Ureter (tissue), 1 donor: ENCODE data around the gene ESYT1. TPM values are rescaled to one million over a fixed set of nuclear protein-coding genes. Genes with fewer than 3 reads are reported as not detected.
A peak's percentile ranks its signal among the peaks of the same experiment; 100 is the strongest.
"Not testable (repeated sequence)": the region's sequence is repeated elsewhere in the genome, so short reads cannot be mapped to it uniquely, and the experiment has no call there.

Experiments used
- DNase-seq: peaks from one replicate; pipeline ENCODE4 v3.0.0-alpha.2; 2020; ENCODE audit warnings: low spot score
- total RNA-seq: library from RNA; stranded (reverse); gene quantifications from one replicate; pipeline ENCODE4 v1.2.4, GENCODE V29; 2023
- donor health status: DM: yes; HTN: yes; CAD: no.

The ESYT1 gene
- total RNA-seq, 1 donor from 2014 or later: 131 TPM

DNA sequence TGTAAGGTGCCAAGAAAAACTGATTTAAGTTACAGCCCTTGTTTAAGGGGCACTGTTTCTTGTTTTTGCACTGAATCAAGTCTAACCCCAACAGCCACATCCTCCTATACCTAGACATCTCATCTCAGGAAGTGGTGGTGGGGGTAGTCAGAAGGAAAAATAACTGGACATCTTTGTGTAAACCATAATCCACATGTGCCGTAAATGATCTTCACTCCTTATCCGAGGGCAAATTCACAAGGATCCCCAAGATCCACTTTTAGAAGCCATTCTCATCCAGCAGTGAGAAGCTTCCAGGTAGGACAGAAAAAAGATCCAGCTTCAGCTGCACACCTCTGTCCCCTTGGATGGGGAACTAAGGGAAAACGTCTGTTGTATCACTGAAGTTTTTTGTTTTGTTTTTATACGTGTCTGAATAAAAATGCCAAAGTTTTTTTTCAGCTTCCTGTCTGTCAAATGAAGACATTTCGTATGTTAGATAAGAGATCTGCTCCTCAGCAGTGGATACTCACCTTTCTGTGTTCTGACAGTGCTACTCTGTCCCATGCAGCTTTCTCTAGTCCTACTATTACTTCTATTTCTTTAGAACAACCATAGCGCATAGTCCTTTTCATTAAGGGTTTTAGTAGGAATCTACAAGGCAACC, 24.9 kb upstream of the ESYT1 start:
- DNase-seq: no peak

DNA sequence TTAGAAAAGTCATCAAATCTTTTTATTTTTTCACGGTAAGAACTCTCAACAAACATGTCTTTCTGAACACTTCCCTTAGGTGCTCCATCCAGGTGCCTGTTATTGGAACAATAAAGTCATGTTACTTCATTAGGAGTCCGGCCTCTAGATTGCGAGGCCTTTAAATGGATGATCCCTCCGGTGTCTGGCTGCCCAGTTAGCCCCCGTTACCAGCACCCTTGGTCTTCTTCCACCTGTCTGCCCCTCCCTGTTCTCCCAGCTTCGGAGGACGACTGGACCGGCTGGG, 24.3 kb upstream of the ESYT1 start:
- no peak for DNase-seq

DNA sequence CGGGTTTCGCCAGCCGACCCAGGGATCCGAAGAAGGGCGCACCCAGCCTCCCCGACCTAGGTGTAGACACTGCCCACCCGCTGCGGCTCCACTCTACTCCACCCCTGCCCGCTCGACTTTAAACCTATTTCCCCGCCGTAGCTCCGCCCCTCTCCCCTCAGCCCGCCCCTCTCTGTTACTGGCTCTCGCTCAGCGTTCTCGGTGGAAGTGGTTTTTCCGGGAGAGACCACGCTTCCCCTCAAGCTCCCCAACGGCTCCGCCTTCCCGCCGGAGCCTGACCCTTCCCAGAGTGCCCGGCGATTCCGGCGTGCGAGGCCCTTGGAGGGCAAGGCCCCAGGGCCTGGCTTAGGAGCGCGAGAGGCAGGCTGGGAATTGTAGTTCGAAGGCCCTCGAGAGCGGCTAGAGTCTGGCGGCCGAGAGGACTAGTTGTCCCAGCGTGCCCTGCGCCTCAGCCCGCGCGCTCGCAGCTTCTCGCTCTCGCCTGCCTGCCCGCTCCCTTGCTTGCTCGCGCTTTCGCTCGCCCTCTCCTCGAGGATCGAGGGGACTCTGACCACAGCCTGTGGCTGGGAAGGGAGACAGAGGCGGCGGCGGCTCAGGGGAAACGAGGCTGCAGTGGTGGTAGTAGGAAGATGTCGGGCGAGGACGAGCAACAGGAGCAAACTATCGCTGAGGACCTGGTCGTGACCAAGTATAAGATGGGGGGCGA, 23.8 kb upstream of the ESYT1 start, which contains the start of gene PA2G4:
TSS of gene PA2G4 (plus strand) at position 451 of the 706 bp plus-strand sequence. CDS start at position 630, 179 bp downstream.
- peak; percentile 97 for DNase-seq

DNA sequence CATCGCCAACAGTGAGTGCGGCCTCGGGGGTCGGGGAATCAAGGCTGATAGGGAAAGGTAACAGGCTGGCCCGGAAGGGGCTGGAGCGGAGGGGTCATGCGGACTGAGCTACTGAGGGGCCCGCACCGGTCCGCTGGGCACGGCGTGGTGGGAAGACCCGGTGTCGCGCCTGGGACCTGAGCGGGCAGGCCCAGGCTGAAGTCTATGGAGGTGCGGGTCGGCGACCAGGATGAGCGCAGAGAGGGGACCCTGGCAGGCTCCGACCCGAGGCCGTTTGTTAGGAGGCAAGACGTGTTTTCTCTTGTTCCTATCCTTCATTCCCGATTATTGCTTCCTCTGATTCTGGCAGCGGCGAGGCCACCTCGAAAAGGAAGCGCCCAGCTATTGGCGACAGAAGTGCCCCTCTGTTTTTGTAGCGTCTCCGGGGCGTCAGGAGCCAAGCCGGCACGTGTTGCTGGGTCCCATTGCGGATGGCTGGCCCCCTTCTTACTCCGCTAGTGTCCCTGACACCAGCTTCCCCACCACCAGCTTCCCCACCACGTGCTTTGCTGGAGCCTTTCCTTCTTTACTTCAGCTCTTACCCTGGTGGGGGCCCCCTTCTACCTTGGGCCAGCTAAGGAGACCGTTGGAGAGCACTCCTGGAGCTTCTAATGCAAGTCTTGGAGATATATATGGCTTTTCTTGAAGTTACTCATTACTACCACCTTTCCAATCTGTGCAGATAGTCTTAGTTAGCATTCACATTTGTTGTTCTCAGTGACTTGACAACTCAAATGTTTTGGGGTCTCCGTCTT, 23.1 kb upstream of the ESYT1 start:
- no peak for DNase-seq

DNA sequence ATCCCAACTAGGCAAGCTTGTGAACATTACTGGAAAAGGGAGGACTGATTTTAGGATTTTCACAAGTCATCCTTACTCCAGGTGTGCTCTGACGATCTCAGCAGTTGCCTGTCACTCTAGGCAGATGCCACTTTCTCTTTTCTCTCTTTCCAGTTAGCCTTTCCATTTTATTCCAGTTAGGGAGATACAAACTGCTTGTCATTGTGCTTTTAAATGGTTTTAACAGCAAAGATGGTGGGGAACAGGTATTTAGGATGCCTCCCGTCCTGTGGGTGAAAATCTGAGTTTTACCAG, 22.5 kb upstream of the ESYT1 start:
- DNase-seq: no peak

DNA sequence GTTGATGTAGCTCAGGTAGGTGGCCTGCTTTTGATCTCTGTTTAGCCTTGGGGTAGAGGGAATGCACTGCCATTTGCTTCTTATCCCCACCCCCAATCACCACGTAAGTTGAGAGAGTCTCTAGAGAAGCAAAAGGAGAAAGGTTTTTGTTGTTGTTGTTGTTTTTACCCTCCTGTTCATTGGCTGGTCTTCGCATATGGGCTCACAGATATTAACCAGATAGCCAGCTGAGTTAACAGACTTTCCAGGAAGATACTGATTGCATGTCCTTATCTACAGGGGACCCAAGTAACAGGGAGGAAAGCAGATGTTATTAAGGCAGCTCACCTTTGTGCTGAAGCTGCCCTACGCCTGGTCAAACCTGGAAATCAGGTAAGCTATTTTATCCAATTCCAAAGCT, 20.8 kb upstream of the ESYT1 start:
- no peak for DNase-seq

DNA sequence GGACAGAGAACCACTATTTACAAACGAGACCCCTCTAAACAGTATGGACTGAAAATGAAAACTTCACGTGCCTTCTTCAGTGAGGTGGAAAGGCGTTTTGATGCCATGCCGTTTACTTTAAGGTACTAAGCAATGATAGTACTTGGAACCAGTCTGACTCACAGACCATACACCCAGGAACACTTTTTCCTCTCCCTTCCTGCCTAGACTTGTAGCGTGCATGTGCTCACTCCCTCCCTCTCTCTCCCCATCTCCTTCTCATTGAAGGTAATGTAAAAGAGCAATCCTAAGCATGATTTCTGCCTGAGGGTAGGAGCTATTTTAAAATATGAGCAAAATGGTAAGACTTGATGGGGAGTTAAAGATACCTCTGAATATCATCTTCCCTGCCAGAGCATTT, 17.5 kb upstream of the ESYT1 start:
- no peak for DNase-seq

DNA sequence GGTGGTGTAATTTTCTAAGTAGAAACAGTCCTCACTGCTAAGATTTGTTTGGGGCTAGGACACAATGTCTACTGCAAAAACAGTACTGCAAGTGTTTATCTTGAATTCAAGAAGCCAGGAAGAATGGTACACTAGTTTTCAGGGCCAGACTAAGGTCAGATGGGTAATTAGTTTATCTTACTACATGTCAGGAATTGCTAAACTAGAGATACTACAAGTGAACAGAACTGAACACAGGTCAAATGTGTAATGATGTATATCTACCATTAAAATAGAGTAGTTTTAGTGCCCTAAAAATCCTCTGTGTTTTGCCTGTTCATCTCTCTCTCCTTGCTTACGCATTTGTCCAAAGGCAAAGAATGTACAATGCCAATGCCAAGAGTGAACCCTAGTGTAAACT, 14.0 kb upstream of the ESYT1 start:
- no peak for DNase-seq

DNA sequence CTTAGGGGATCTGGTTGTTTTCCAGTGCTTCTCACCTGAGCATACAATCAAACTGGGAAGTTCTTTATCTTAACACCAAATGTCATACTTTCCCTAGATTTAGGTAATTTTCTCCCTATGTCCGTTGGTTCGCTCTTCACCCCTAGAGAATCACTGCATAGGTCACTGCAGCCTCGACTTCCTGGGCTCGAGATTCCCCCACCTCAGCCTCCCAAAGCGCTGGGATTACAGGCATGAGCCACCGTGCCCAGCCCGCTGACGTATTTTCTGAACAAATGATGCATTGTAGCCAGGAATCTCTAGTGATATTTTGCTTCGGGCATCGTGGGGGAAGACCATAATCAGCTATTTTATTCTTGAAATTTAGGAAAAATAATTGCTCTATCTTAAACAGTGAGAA, 12.7 kb upstream of the ESYT1 start:
- no peak for DNase-seq

DNA sequence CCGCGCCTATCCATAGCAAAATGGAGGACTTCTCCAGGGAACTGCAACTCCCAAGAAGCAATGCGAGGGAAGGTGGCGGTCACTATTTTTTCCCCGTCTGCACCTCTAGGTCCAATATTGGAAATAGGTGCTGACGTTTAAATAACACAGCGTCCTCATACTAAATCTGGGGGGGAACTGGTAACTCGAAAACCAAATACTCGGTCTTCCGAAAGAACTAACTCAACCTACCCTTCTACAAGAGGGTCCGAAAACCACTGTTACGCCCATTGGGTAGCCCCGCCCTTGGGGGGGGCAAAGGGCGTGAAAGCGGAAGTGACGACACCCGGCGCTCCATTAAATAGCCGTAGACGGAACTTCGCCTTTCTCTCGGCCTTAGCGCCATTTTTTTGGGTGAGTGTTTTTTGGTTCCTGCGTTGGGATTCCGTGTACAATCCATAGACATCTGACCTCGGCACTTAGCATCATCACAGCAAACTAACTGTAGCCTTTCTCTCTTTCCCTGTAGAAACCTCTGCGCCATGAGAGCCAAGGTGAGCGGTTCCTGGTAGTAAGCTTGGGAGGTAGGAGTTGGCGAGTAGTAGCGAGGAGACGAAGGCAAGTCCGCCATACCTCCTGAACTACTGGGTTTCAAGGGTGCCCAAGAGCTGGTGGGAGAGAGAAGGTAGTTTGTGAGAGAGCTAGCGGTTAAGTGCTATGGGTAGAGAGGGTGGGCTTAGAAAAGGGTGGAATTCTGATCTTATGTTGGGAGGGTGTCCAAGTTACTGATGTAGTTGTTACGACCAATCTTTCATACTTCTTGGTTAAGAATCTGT, 11.6 kb upstream of the ESYT1 start, which contains the start of gene RPL41:
TSS of gene RPL41 (plus strand) at position 367 of the 815 bp plus-strand sequence.
- DNase-seq: peak; percentile 97

DNA sequence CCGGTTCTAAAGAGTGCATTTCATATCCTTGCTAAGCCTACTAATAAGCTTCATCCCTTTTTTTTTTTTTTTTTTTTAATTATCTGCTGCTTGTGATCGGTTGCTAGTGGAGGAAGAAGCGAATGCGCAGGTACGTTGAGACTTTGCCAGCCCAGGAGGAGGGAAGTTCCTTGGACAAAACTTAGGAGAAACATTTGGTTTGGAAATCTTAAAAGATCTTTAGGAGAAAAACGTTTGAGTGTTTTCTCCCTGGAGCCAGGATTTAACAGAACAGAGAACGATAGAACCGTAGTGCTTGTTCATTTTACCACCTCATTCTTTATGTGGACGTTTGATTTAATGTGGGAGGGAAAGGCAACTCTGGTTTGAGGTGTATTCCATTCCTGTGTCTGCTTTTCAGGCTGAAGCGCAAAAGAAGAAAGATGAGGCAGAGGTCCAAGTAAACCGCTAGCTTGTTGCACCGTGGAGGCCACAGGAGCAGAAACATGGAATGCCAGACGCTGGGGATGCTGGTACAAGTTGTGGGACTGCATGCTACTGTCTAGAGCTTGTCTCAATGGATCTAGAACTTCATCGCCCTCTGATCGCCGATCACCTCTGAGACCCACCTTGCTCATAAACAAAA, 10.9 kb upstream of the ESYT1 start:
- not testable (repeated sequence) for DNase-seq

DNA sequence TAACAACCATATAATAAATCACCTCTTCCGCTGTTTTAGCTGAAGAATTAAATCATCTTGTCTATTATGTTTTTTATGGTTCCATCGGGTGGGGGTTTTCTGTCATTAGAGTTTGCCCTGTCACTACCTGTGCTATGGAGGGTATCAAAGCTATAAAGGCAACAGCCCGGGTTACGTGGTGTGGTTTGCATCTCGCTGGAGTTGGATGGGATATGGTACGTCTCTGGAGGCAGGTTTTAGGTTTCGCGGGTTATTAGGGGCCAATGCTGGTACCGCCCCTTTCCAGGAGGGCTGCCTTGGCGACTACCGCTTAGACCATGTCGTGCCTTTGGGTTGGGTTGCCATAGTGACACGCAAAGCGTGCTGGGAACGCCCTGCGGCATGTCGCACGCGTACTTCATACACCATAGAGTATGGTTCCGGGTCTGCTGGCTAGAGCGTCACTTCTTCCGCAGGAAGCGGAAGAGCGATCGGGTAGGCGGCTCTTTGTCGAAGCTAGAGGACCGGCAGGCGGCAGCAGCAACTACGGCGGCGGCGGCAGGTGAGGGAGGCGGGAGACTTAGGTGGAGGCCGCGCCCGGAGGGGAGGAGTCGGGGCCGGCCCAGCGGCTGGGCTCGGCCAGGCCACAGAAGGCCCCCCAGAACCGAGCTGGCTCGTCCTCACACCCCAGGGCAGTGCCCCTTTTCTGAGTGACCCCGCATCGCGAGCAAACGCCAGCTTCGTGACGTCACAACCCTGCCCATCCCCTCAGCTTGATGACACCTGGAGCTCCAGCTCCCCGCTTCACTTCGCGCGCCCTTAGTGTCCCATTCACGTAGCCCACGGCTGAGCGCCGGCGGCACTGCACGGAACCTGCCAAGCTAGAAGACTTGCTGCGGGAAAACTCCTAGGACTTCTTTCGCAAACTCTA, 10.0 kb upstream of the ESYT1 start, which contains the start of gene ZC3H10:
TSS of gene ZC3H10 (plus strand) at position 489 of the 910 bp plus-strand sequence. CDS start 2,297 bp downstream, outside the sequence.
- DNase-seq: peak; percentile 99

DNA sequence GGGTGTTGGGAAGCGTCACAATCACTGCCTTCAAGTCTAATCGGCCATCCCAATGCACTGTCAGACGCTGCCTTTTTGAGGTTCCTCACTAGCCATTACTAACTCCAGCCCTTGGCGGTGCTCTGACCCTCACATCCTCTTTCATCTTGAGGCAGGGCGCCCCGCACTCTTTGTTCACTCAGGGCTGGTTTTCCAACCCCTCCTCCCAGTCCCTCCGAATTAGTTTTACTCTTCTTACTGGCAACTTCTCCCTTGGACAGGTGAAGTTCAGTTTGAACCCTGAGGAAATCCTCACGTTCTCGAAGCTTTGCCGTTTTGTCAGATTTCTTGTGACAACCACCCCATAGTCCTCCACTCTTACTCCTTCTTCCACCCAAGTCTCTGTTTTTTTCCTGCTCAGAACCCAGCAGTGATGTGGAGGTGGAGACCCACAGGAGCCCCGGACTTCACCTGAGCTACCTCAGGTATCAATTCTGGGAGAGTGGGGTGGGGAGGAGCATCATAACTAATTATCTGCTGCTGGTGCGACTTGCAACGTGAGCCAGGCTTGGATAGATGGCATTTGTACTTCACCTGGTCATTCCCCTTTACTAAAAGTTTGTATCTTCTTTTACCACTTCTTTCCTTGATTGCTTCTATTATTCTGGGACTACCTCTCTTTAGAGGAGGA, 9.2 kb upstream of the ESYT1 start:
- no peak for DNase-seq

DNA sequence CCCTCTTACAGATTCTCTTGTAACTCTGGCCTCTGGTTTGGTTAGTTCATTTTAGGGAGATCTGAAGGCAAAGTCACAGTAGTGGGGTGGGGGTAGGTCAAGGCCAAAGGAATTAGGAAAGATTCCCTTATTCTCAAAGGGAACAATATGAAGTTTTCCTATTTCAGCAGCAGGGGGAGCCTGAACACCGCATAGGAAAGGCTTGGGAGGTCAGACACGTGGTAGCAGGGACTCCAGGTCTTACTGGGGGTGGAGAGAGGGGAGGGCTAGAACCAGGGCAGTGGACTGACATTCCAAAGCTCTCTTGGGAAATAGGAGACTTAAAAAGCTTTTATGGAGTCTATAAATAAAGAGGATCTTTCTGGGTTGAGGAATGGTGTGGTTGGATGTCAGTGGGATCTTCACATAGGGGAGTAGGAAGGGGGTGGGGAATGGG, 8.7 kb upstream of the ESYT1 start:
- DNase-seq: peak; percentile 82

DNA sequence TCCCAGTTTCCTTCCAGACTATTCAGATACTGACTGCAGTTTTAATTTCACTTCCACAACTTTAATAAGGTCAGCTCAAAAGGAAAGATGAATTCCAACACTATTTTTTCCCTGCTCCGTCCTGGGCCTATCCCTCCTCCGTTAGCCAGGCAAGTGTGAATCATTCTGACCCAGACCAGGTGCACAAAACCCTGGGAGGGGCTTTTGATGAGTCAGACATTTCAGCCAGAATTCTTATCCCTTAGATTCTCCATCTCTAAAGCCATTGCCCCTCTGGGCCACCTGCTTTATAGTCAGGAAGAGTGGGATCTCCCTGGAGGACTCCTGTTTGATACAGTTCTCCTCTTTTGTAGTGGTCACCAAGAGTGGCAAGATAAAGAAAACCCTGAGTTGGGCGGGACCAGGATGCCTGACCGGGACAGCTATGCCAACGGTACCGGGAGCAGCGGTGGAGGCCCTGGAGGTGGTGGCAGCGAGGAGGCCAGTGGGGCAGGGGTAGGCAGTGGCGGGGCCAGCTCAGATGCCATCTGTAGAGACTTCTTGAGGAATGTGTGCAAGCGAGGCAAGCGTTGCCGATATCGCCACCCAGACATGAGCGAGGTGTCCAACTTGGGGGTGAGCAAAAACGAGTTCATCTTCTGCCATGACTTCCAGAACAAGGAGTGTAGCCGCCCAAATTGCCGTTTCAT, 7.8 kb upstream of the ESYT1 start:
- DNase-seq: no peak

DNA sequence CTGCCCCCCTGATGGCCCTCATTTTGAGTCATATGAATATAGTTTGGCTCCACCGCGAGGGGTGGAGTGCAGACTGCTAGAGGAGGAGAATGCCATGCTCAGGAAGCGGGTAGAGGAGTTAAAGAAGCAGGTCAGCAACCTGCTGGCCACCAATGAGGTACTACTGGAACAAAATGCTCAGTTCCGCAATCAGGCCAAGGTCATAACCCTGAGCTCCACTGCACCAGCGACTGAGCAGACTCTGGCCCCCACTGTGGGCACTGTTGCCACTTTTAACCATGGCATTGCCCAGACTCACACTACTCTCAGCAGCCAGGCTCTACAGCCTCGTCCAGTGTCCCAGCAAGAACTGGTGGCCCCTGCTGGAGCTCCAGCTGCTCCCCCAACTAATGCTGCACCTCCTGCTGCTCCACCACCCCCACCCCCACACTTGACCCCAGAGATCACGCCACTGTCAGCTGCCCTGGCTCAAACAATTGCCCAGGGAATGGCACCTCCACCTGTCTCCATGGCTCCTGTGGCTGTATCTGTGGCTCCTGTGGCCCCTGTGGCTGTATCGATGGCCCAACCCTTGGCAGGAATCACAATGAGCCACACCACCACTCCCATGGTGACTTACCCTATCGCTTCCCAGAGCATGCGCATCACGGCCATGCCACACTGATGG, 6.7 kb upstream of the ESYT1 start:
- no peak for DNase-seq

DNA sequence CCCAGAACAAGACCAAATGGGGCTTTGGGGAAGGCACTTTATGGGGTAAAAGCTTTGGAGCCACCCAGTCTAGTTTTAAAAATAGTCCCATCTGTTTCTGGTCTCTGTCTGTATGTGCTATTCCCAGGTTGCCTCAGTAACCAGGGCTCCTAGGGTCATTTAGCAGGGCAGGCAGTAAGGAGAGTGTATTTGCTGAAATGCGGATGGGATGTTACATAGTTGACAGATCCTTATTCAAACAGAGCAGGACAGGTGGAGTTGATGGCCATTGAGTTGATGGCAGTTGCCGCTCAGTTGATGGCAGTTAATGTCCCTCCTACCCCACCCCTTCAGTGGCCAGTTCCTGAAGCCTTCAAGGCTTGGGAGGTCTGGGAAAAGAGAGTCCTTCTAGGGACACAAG, 5.4 kb upstream of the ESYT1 start:
- no peak for DNase-seq

DNA sequence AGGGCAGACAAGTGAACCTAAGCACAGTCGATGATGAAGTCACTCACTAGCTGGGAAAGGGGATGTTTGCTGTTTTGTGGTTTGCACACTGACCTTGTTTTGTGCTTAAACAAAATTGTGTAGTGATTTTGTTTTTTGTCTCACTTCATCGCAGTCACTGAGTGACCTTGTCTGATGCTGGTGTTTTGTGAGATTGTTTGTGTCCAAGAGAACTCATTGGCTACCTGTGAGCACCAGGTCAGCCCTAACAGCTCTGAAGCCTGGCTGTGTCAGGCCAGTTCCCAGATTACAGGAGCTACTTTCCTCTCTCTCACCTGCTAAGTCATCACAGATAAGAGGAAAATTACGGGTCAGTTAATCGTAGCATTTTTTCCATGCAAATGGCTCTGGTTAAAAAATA, 3.9 kb upstream of the ESYT1 start:
- no peak for DNase-seq
